ENCODE results near the gene MGAT5.

The MGAT5 gene

GRCh38 chr2:134252092-134252750, 1.7 kb upstream of the MGAT5 start:
- DNase-seq (ENCODE audit: low read depth, low spot score): no peak
- no peak overlapping the region for H3K27ac ChIP-seq

DNA sequence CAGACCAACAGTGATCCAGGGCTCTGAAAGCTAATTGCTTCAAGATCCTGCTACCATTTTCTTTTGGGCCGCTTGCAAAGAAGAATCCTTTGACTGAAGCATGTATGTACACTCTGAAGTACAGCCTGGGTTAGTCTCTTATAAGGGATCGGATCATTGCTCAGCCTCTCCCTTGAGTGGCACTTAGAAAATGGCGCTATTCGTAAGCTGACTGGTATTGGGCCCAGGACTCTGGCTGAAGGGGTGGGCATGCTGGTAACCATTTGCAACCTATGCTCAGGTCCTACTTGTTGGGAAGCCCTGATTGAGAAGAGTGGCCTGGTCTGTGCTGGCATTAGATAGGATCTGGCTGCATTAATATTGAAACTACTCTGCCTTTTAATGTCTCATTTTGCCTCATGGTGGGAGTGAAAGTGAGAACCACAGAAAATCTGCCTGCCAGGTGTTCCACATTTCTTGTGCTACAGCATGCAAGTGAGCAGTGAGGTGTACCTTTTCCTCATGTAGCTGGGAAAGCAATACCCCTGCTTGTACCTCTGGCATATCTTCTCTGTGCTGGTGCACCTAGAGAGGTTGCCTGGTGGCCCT, 661 bp upstream of the MGAT5 start:
- DNase-seq (ENCODE audit: low read depth, low spot score): no peak

DNA sequence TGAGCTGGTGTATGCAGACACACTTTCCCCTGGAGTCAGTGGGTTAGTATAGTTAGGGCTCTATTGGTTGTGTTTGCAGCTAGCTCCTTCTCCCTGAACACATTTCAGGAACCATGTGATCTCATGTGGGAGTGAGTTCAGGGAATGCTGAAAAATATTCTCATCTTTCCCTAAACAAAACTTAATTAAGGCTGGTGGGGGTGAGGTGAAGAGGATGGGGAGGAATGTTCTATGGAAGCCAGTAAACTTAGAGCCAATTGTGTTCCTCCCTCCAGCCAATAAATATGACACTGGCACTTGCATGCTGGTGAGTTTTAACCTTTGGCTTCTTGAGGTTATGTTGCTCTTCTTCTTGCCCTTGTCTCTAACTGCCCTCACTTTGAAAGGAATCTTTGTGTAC, 952 bp downstream of the MGAT5 start:
- DNase-seq (ENCODE audit: low read depth, low spot score): no peak
- no peak overlapping the region for H3K27ac ChIP-seq

More for the DNA sequence above, 661 bp upstream of the MGAT5 start:
- H3K27ac ChIP-seq: no peak overlapping the region

- no peak for DNase-seq (ENCODE audit: low read depth, low spot score)
- H3K27ac ChIP-seq: no peak overlapping the region
Observed at GRCh38 chr2:134256956-134257355, 3.1 kb downstream of the MGAT5 start.

GRCh38 chr2:134257509-134257908, 3.6 kb downstream of the MGAT5 start:
- no peak for DNase-seq (ENCODE audit: low read depth, low spot score)
- H3K27ac ChIP-seq: no peak overlapping the region

DNA sequence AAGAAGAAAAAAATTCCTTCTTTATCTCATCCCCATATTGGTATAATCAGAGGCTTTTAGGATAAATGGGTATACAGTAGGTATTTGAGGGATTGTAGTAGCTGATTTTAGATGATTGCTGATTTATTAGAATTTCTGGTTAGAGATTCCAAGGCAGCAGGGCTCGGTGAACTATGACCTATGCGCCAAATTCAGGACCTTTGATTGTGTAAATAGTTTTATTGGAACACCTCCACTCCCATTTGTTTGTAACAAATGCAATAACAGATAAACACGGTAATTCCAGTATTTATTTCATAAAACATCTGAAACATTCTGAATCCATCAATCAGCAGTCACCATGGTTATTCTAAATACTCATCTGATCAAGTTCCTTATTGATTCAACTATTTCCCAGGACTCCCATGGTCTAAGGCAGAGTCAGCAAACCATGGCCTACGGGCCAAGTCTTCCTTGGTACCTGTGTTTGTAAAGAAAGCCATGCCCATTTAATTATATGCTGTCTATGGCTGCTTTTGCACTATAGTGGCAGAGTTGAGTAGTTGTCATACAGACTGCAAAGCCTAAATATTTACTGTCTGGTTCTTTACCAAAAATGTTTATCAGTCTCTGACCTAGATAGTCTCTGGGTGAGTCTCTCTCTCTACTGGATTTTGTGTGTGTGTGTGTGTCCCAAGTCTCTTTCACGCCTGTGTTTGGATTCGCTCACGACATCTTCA, 4.3 kb downstream of the MGAT5 start:
- DNase-seq (ENCODE audit: low read depth, low spot score): no peak
- H3K27ac ChIP-seq: no peak overlapping the region

DNA sequence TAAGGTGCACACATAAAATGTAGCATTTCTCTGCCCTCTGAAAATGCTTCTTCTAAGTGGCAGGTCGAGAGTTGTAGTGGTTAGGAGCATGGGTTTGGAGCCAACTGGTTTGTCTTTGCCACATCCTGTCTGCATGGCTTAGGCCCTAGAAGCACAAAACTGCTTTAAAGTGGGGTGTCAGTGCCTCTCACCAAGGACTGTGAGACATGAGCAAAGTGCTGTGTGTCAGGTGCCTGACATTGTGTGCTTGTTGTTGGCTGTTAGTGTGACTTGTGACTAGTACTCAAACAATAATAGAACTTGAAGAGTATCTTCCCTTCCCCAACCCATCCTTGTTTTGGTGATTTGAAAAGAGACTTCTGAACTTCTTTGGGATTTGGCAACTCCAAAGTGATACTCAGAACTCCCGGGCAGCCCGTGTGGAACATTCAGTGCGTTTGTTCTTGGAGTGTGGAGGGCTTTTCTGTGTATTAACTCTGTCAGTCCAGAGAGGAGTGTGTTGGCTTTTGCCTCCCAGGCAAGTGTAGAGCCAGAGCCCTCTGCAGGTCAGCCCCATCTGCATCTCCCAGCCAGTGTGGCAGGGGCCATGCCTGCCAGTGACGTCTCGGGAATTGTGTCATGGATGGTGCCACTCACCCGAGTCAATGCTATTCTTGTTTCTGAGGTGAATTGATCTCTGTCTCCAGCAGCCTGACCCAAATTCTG, 5.0 kb downstream of the MGAT5 start:
- no peak overlapping the region for H3K27ac ChIP-seq
- DNase-seq (ENCODE audit: low read depth, low spot score): no peak

DNA sequence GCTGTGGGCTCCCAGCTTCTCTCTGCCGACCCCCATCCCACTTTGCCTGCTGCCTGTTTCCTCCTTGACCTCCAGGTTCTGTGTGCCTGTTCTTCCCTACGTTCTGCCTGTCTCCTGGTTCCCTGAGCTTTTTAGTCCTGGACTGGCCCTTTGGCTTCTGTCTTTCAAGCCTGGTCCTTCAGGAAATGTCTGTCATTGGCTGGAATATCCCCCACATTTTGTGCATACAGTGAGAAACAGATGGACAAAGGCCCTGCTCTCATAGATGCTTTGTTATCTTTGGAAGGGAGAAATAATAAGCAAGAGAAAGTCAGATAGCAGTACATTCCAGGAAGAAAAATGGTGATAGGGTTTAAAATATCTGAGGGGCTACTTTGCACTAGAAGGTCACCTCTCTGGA, 5.7 kb downstream of the MGAT5 start:
- H3K27ac ChIP-seq: no peak overlapping the region
- DNase-seq (ENCODE audit: low read depth, low spot score): no peak

DNA sequence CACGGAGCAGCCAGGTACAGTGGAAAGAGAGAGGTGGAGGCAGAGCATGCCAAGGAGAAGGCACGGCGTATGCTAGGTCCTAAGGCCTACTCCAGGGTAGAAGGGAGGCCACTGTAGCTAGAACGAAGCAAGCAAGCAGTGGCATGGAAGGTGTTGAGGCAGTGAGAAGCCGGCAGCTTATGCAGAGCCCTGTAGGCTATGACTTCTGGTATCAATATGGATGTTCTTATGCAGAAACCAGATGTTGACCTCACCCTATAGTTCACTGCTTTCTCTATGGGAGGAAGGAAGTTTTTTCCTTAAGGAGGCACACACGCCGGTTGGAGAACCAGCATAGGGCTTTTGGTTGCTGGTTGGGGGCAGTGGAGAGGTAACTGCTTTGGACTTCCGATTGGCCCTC, 6.1 kb downstream of the MGAT5 start:
- H3K27ac ChIP-seq: no peak overlapping the region
- no peak for DNase-seq (ENCODE audit: low read depth, low spot score)

DNA sequence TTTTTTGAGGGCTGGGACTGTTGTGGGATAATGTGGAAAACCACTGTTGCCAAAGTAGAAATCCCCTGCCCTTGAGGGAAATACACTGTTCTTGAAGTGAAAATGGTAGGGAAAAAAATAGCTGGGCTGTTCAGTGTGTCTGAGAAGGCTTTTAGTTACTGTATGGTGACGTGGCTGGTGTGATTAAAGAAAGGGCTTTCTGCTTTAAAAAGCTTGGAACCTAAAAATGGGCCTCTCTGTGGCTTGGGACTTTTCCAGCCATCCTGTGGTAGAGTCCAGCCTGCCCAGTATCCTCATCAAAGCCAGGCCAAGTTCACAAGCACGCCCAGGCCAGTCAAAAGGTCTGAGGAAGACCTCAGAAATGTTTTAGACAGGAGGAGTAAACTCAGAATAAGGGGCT, 6.8 kb downstream of the MGAT5 start:
- DNase-seq (ENCODE audit: low read depth, low spot score): no peak
- no peak overlapping the region for H3K27ac ChIP-seq

DNA sequence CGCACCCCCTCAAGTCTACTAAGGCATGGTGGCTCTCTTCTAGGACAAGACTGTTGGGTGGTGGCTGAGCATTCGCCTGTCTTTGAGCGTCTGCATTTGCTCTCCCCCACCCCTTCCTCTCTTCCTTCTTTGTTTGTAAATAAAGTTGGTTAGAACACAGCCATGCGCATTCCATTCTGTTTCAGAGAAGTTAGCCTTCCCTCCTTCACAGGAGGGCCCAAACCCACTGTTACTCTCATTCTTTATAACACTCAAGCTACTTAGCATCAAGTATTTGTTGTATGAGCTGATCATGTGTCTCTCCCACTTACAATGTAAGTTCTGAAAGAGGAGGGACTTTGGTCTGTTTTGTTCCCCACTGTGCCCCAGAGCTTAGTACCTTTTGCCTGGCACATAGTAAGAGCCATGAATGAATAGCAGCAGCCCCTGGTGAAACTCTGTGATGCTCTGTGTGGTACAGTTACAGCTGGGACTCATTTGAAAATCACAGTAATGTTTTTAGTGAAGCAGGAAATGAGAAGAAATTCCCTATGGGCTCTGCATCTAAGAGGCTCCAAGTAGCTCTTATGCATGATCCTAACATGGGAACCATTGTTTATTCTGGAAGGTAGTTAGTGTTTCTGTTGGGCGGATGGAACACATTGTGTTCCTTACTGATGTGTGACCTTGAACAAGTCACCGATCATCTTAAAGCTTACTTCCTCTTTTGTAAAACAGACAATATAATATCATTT, 7.7 kb downstream of the MGAT5 start:
- H3K27ac ChIP-seq: no peak overlapping the region
- no peak for DNase-seq (ENCODE audit: low read depth, low spot score)

- H3K27ac ChIP-seq: no peak overlapping the region
- no peak for DNase-seq (ENCODE audit: low read depth, low spot score)
Observed at GRCh38 chr2:134262684-134263083, 8.8 kb downstream of the MGAT5 start.

- no peak overlapping the region for H3K27ac ChIP-seq
- no peak for DNase-seq (ENCODE audit: low read depth, low spot score)
Observed at GRCh38 chr2:134268265-134268664, 14.4 kb downstream of the MGAT5 start.

GRCh38 chr2:134269230-134269629, 15.4 kb downstream of the MGAT5 start:
- no peak for DNase-seq (ENCODE audit: low read depth, low spot score)

DNA sequence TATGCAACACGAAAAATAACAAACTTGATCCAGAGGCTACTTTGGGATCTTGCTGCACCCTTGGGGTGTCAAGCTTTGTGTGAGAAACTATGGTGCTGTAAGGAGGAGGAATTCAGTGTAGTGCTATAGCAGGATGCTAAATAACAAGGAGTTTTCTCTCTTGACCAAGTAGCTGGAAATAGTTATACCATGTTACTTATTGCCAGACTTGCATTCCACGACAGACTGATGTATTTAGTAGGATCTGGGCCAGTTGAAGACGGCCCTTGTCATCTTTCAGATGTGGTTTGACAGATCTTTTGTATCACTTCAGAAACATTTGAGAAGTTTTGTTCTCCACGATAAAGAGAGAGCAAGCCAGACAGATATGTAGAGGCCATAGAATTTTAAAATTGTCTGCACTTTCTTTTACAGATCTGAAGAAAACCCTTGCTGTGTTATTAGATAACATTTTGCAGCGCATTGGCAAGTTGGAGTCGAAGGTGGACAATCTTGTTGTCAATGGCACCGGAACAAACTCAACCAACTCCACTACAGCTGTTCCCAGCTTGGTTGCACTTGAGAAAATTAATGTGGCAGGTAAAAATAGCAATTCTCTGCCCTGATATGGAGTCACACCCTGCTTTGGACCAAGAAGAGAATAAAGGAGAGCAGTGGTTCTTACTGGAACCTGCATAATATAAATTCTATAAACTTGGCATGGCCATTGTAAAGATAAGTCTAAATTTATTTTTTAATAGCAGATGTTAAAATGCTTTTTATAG, 16.3 kb downstream of the MGAT5 start:
- no peak for DNase-seq (ENCODE audit: low read depth, low spot score)
- no peak overlapping the region for H3K27ac ChIP-seq

More at GRCh38 chr2:134269230-134269629, 15.4 kb downstream of the MGAT5 start:
- no peak overlapping the region for H3K27ac ChIP-seq

DNA sequence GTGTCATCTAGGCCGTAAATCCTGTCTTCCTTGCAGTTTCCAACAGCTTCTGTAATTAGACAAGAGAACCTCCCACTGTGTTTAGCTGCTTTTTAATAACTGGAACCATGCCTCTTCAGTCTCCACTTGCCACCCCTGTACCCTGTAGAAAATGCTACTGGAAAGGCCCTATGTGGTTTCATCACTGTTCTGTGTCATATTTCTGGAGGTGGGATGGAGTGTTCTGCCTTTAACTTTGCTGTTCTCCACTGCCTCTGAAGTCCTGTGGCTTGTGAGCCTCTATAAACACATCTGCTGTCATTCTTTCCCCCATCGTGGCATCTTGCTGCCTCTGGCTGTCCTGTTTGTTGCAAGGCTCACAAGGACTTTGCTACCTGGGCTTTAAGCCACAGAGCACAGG, 17.9 kb downstream of the MGAT5 start:
- no peak overlapping the region for H3K27ac ChIP-seq
- no peak for DNase-seq (ENCODE audit: low read depth, low spot score)

DNA sequence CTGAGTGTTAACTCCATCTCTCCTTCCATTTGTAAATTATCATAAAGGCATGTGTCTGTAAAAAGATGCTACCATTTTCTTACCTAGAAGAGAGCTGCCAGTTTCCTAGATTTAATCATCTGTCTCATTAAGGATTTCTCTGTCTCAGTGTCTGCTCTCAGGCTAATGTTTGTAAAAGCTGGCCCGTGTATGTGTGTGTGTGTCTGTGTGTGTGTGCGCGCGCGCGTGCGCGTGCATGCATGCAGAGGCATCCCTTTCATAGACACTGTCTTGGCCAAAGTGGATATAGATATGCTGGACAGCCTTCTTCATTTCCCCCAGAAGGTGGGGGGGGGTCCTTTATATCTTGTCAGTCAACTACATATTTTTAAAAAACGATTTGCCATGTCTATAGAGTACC, 18.9 kb downstream of the MGAT5 start:
- DNase-seq (ENCODE audit: low read depth, low spot score): no peak
- no peak overlapping the region for H3K27ac ChIP-seq

- no peak for DNase-seq (ENCODE audit: low read depth, low spot score)
- no peak overlapping the region for H3K27ac ChIP-seq
Observed at GRCh38 chr2:134273256-134273983, 19.5 kb downstream of the MGAT5 start.

- H3K27ac ChIP-seq: no peak overlapping the region
- DNase-seq (ENCODE audit: low read depth, low spot score): no peak
Observed at GRCh38 chr2:134274121-134274520, 20.2 kb downstream of the MGAT5 start.
